C4-2B (cell line): ENCODE measurements around the gene PAM.

ENCODE experiments used
- H3K27ac ChIP-seq: fragments of 450-650 bp; 2 replicates; pipeline ENCODE4 v1.5.1; 2017
- ZFX ChIP-seq: fragments of 450-650 bp; IDR thresholded peaks from 2 replicates; pipeline ENCODE4 v1.6.1; 2017
- TF ChIP-seq, protein P1 (sequence below): fragments of 450-650 bp; conservative IDR thresholded peaks from 2 replicates; pipeline ENCODE4 v1.5.1; 2017; ENCODE audit warnings: mild to moderate bottlenecking

Gene PAM

DNA sequence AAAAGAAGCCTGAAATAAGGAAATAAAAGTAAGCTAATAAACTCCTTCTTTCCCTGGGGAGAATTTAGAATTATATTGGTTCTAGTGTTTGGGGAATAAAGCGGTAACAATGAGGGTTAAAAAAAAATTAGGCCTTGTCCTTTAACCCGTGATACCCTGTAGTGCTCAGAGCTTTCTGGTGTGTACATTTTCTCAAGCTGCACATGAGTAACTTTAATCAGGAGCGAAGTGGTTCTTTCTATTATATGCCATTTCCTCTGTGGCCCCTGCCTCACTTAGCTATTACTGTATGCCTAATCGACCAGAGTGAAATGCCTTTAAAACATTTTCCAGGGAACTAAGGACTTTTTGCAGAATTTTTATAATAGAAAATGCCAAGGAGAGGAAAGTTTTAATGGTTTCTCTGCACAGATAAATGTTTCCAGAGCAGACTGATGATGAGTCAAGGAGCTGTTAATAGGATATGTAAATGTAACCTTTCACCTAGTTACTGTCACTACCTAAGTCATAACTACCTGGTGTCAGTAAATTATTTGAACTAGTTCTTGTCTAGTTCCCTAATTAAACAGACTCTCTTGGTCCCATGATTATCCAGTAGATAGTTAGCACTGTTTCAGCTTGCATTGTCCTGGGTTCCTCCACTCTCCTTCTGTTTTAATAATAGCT is 7.6 kb downstream of the PAM start:
- no peak overlapping the region for H3K27ac ChIP-seq
- TF ChIP-seq, protein P1, sequence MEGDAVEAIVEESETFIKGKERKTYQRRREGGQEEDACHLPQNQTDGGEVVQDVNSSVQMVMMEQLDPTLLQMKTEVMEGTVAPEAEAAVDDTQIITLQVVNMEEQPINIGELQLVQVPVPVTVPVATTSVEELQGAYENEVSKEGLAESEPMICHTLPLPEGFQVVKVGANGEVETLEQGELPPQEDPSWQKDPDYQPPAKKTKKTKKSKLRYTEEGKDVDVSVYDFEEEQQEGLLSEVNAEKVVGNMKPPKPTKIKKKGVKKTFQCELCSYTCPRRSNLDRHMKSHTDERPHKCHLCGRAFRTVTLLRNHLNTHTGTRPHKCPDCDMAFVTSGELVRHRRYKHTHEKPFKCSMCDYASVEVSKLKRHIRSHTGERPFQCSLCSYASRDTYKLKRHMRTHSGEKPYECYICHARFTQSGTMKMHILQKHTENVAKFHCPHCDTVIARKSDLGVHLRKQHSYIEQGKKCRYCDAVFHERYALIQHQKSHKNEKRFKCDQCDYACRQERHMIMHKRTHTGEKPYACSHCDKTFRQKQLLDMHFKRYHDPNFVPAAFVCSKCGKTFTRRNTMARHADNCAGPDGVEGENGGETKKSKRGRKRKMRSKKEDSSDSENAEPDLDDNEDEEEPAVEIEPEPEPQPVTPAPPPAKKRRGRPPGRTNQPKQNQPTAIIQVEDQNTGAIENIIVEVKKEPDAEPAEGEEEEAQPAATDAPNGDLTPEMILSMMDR = no peak
- no peak for TF ChIP-seq ZFX

- no peak for TF ChIP-seq ZFX
- TF ChIP-seq, protein P1 = no peak
Observed at GRCh38 chr5:102763734-102764133, 8.6 kb downstream of the PAM start.

DNA sequence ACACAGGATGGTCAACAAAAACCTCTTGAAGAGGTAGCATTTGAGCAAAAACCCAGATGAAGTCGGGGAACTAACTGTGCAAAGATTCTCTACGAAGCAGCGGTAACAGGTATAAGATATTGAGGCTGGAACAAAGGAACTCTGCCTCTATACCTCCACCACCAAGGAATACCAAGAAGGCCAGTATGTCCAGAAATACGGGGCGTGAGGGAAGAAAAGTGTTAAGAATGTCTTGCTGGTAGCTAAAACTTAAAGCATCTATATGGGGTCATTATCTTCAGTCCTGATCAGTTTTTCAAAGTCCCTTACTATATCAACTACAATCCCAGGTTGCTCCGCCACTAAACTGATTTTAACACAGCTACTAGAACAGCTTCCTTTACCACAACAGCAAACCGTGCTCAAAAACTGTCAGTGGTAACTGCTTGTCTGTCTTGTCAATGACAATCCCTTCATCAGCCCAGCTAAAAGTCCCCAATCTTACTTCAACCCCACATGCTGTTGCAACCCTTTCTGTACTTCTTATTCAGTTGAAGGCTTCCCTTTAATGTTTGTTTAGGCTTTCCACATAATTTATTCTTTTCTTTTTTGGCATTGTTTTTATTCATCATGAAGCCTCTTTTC is 9.4 kb downstream of the PAM start:
- H3K27ac ChIP-seq = no peak overlapping the region
- TF ChIP-seq, protein P1 = no peak
- no peak for TF ChIP-seq ZFX

More at GRCh38 chr5:102763734-102764133, 8.6 kb downstream of the PAM start:
- H3K27ac ChIP-seq = no peak overlapping the region

GRCh38 chr5:102765350-102765749 is 10.2 kb downstream of the PAM start:
- TF ChIP-seq, protein P1 = no peak
- no peak for TF ChIP-seq ZFX
- H3K27ac ChIP-seq = no peak overlapping the region

DNA sequence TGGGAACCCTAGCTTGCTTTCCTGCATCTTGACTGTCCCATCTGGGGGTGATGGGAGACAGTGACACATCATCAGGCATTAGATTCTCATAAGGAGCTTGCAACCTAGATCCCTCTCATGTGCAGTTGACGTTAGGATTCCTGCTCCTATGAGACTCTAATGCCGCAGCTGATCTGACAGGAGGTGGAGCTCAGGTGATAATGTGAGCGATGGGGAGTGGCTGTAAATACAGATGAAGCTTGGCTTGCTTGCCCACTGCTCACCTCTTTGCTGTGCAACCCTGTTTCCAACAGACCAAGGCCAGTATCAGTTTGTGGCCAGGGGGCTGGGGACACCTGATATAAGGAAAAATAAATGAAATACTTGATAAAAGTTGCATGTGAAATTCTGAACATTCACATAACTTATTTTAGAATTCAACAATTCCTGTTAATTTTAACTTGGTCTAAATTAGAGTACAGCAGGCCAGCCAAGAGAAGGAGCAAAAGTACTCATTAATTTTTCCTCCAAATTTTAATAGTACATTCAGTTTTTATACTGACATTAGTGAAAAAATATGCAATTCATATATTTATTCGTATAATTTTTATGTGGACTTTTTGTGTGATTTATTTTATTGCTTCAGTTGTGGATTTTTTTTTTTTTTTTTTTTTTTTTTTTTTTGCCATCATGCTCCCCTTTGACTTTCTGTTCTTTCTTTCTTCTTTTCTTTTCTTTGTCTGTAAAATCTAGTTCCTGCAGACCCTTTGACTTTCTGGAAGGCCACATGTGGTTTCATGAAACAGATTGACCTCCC is 11.4 kb downstream of the PAM start:
- TF ChIP-seq, protein P1 = no peak
- TF ChIP-seq ZFX = no peak
- no peak overlapping the region for H3K27ac ChIP-seq

DNA sequence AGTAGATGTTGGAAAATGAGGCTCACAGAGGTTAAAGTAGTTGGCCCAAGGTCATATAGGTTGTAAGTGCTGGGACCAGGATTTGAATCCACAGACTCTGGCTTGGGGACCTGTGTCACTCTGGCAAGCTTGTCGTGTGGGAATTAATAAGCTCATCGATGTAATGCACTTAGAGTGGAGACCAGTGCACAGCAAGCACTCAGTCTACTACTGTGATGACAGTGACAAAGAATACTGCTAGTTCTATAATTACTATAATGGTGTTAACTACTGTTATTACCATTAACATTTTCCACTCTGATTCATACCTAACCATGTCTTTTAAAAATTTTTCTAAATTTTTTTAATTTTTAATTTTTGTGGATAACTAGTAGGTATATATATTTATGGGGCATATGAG is 12.8 kb downstream of the PAM start:
- H3K27ac ChIP-seq = no peak overlapping the region
- TF ChIP-seq, protein P1 = no peak
- TF ChIP-seq ZFX = no peak

DNA sequence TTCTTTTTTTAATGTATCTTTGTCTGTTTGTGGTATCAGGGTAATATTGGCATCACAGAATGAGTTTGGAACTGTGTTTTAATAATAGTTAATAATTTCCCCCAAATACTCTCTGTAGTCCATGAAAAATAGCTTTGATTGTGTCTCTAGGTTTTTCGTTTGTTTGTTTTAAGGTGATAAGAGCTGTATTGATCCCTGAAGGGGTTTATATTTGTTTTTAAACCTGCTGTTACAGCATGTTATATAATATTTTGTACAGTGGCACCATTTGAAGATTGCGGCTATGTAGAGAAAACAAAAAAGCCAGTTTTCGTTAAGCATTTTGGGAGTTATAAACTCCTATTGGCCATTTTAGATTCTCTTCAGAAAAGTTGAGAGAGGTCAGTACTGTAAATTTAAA is 15.7 kb downstream of the PAM start:
- no peak overlapping the region for H3K27ac ChIP-seq
- TF ChIP-seq, protein P1 = no peak
- TF ChIP-seq ZFX = no peak
